Heart left ventricle (tissue), 13 donors: ENCODE measurements around the gene CCDC71.

Experiments used
- POLR2A ChIP-seq, 2 donors: fragments of 450-650 bp; IDR thresholded peaks; one replicate each; pipeline ENCODE4 v1.6.1; 2017; ENCODE audit warnings: antibody characterized with exemption in 2 of 2, mild to moderate bottlenecking in 2 of 2, moderate library complexity in 2 of 2
- TF ChIP-seq, protein P1 (sequence below), 12 donors: fragments of 200-600 bp; sonication (generic) in 4 of 12; IDR thresholded peaks; one replicate each; pipeline versions ENCODE4 v1.5.0 to v1.8.0; 2018 to 2022; ENCODE audit warnings: antibody characterized with exemption in 12 of 12, mild to moderate bottlenecking in 5 of 12
- donor health status: ischemic (EF 13 %, LVEDD 7.1; RV severe dilation, severe dysfunction).
- donor health status: DM: no; HTN: yes; CAD: no.
- donor health status: DM: no; HTN: no; CAD: no.
- donor health status: ischemic (EF 25% LVEDD 6.9; RV normal size, moderate dysfunction).
- donor health status: ischemic (EF 25% LVEDD 5.7; RV mildly dilated, moderate dysfunction).
- donor health status: ischemic (EF 35%, LVEDD 5.7; RV mildly dilated, moderate dysfunction).
- donor health status: nonischemic (EF 11% LVEDD 7.7; RV severe dilation, severe dysfunction).
- donor health status: DM: yes; HTN: yes; CAD: no.
- donor health status: PGD.
- donor health status: ischemic (EF 29% LVEDD 5.4; RV normal size, mild dysfunction).
- donor health status: nonischemic (EF 23%, LVEDD 6.1; RV moderate dilation, normal function).

DNA sequence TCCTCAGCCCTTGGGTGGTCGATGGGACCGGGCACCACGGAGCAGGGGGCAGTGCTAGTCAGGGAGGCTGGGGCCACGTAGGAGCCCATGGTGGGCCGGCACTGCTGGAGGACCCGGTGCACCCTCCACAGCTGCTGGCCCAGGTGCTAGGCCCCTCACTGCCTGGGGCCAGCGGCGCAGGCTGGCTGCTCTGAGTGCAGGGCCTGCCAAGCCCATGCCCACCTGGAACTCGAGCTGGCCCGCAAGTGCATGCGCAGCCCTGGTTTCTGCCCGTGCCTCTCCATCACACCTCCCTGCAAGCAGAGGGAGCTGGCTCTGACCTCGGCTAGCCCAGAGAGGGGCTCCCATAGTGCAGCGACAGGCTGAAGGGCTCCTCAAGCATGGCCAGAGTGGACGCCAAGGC is 47.4 kb upstream of the CCDC71 start:
- TF ChIP-seq, protein P1, sequence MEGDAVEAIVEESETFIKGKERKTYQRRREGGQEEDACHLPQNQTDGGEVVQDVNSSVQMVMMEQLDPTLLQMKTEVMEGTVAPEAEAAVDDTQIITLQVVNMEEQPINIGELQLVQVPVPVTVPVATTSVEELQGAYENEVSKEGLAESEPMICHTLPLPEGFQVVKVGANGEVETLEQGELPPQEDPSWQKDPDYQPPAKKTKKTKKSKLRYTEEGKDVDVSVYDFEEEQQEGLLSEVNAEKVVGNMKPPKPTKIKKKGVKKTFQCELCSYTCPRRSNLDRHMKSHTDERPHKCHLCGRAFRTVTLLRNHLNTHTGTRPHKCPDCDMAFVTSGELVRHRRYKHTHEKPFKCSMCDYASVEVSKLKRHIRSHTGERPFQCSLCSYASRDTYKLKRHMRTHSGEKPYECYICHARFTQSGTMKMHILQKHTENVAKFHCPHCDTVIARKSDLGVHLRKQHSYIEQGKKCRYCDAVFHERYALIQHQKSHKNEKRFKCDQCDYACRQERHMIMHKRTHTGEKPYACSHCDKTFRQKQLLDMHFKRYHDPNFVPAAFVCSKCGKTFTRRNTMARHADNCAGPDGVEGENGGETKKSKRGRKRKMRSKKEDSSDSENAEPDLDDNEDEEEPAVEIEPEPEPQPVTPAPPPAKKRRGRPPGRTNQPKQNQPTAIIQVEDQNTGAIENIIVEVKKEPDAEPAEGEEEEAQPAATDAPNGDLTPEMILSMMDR (IDR thresholded peaks at IDR 0.05), result no peak
- no peak for TF ChIP-seq POLR2A (IDR thresholded peaks at IDR 0.05)
